ENCODE data around the gene L2HGDH. TPM values are rescaled to one million over a fixed set of nuclear protein-coding genes. Genes with fewer than 3 reads are reported as not detected.

The L2HGDH gene
- total RNA-seq, 1 experiment from 2014 or later: 24.0 TPM

DNA sequence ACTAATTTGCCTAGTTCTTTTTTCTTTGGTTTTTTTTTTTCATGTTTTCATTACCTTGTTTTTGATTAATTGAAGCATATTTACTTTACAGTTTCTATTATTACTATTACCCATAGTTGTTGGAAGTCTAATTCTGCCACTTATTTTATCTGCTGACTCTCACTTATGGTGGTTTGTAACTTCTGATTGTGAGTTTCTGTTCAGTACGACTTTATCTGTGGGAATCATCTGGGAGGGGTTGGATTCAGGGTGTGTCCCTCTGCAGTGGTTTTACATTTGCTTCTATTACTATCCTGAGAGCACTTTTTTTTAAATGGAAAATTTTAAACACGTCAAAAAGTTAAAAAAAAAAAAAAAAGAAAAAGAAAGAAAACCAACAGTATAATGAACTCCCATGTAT is 54.3 kb downstream of the L2HGDH start:
- H3K4me1 Mint-ChIP-seq: no peaks in the 10 kb centered on the region
- H3K27me3 Mint-ChIP-seq (ENCODE audit: low read depth): no peaks in the 10 kb centered on the region
- TF ChIP-seq ZNF396 (CRISPR knock-in tag; IDR thresholded peaks at IDR 0.05; ENCODE audit: borderline replicate concordance) (no peak), IRF2 (CRISPR knock-in tag; IDR thresholded peaks at IDR 0.05; ENCODE audit: borderline replicate concordance, low read depth) (no peak), SOX15 (CRISPR knock-in tag; IDR thresholded peaks at IDR 0.05) (no peak), ELF4 (CRISPR knock-in tag; IDR thresholded peaks at IDR 0.05; ENCODE audit: low read depth) (no peak), NR1H2 (CRISPR knock-in tag; IDR thresholded peaks at IDR 0.05) (no peak), TCF7 (CRISPR knock-in tag; IDR thresholded peaks at IDR 0.05; ENCODE audit: low read depth) (no peak), NR2C2 (CRISPR knock-in tag; IDR thresholded peaks at IDR 0.05) (no peak), NFE2L1 (CRISPR knock-in tag; IDR thresholded peaks at IDR 0.05) (no peak), ESRRA (CRISPR knock-in tag; IDR thresholded peaks at IDR 0.05; ENCODE audit: borderline replicate concordance) (no peak), GABPB1 (CRISPR knock-in tag; IDR thresholded peaks at IDR 0.05) (no peak), FOXK1 (CRISPR knock-in tag; IDR thresholded peaks at IDR 0.05) (no peak), HMGA2 (CRISPR knock-in tag; IDR thresholded peaks at IDR 0.05) (no peak), ETV6 (CRISPR knock-in tag; IDR thresholded peaks at IDR 0.05) (no peak), SMAD3 (CRISPR knock-in tag; IDR thresholded peaks at IDR 0.05; ENCODE audit: borderline replicate concordance) (no peak)
- TF ChIP-seq, protein P1, sequence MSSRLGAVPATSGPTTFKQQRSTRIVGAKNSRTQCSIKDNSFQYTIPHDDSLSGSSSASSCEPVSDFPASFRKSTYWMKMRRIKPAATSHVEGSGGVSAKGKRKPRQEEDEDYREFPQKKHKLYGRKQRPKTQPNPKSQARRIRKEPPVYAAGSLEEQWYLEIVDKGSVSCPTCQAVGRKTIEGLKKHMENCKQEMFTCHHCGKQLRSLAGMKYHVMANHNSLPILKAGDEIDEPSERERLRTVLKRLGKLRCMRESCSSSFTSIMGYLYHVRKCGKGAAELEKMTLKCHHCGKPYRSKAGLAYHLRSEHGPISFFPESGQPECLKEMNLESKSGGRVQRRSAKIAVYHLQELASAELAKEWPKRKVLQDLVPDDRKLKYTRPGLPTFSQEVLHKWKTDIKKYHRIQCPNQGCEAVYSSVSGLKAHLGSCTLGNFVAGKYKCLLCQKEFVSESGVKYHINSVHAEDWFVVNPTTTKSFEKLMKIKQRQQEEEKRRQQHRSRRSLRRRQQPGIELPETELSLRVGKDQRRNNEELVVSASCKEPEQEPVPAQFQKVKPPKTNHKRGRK (CRISPR knock-in tag; IDR thresholded peaks at IDR 0.05; ENCODE audit: borderline replicate concordance): no peak
- TF ChIP-seq, protein P2, sequence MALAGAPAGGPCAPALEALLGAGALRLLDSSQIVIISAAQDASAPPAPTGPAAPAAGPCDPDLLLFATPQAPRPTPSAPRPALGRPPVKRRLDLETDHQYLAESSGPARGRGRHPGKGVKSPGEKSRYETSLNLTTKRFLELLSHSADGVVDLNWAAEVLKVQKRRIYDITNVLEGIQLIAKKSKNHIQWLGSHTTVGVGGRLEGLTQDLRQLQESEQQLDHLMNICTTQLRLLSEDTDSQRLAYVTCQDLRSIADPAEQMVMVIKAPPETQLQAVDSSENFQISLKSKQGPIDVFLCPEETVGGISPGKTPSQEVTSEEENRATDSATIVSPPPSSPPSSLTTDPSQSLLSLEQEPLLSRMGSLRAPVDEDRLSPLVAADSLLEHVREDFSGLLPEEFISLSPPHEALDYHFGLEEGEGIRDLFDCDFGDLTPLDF (CRISPR knock-in tag; IDR thresholded peaks at IDR 0.05): no peak
- TF ChIP-seq, protein P3, sequence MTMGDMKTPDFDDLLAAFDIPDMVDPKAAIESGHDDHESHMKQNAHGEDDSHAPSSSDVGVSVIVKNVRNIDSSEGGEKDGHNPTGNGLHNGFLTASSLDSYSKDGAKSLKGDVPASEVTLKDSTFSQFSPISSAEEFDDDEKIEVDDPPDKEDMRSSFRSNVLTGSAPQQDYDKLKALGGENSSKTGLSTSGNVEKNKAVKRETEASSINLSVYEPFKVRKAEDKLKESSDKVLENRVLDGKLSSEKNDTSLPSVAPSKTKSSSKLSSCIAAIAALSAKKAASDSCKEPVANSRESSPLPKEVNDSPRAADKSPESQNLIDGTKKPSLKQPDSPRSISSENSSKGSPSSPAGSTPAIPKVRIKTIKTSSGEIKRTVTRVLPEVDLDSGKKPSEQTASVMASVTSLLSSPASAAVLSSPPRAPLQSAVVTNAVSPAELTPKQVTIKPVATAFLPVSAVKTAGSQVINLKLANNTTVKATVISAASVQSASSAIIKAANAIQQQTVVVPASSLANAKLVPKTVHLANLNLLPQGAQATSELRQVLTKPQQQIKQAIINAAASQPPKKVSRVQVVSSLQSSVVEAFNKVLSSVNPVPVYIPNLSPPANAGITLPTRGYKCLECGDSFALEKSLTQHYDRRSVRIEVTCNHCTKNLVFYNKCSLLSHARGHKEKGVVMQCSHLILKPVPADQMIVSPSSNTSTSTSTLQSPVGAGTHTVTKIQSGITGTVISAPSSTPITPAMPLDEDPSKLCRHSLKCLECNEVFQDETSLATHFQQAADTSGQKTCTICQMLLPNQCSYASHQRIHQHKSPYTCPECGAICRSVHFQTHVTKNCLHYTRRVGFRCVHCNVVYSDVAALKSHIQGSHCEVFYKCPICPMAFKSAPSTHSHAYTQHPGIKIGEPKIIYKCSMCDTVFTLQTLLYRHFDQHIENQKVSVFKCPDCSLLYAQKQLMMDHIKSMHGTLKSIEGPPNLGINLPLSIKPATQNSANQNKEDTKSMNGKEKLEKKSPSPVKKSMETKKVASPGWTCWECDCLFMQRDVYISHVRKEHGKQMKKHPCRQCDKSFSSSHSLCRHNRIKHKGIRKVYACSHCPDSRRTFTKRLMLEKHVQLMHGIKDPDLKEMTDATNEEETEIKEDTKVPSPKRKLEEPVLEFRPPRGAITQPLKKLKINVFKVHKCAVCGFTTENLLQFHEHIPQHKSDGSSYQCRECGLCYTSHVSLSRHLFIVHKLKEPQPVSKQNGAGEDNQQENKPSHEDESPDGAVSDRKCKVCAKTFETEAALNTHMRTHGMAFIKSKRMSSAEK (CRISPR knock-in tag; IDR thresholded peaks at IDR 0.05; ENCODE audit: borderline replicate concordance): no peak
- TF ChIP-seq, protein P4, sequence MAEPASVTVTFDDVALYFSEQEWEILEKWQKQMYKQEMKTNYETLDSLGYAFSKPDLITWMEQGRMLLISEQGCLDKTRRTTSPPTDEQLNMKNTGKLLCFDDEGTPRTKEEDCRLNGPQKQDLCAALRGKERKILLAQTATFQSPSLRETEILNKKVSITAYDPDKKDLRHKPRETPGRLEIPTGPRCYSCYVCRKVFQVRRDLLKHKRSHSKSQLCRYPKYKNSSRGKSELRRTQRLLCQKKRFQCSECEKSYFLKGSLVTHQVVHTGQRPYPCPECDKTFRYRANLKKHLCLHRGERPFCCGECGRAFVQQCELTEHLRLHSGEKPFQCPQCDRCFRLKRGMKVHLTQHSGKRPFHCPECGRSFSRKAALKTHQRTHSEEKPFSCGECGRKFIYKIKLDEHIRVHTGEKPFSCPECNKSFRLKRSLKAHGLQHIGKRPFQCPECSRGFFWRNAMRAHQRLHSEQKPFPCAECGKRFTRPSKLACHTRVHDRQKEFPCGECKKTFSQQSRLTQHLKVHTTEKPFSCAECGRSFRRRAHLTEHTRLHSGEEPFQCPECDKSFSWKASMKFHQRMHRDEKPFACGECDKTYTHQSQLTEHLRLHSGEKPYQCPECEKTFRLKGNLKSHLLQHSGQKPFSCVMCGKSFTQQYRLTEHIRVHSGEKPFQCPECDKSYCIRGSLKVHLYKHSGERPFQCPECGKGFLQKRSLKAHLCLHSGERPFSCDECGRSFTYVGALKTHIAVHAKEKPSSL (CRISPR knock-in tag; conservative IDR thresholded peaks at IDR 0.05): no peak
- TF ChIP-seq, protein P5, sequence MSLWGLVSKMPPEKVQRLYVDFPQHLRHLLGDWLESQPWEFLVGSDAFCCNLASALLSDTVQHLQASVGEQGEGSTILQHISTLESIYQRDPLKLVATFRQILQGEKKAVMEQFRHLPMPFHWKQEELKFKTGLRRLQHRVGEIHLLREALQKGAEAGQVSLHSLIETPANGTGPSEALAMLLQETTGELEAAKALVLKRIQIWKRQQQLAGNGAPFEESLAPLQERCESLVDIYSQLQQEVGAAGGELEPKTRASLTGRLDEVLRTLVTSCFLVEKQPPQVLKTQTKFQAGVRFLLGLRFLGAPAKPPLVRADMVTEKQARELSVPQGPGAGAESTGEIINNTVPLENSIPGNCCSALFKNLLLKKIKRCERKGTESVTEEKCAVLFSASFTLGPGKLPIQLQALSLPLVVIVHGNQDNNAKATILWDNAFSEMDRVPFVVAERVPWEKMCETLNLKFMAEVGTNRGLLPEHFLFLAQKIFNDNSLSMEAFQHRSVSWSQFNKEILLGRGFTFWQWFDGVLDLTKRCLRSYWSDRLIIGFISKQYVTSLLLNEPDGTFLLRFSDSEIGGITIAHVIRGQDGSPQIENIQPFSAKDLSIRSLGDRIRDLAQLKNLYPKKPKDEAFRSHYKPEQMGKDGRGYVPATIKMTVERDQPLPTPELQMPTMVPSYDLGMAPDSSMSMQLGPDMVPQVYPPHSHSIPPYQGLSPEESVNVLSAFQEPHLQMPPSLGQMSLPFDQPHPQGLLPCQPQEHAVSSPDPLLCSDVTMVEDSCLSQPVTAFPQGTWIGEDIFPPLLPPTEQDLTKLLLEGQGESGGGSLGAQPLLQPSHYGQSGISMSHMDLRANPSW (CRISPR knock-in tag; conservative IDR thresholded peaks at IDR 0.05; ENCODE audit: low read depth): no peak
- TF ChIP-seq, protein P6, sequence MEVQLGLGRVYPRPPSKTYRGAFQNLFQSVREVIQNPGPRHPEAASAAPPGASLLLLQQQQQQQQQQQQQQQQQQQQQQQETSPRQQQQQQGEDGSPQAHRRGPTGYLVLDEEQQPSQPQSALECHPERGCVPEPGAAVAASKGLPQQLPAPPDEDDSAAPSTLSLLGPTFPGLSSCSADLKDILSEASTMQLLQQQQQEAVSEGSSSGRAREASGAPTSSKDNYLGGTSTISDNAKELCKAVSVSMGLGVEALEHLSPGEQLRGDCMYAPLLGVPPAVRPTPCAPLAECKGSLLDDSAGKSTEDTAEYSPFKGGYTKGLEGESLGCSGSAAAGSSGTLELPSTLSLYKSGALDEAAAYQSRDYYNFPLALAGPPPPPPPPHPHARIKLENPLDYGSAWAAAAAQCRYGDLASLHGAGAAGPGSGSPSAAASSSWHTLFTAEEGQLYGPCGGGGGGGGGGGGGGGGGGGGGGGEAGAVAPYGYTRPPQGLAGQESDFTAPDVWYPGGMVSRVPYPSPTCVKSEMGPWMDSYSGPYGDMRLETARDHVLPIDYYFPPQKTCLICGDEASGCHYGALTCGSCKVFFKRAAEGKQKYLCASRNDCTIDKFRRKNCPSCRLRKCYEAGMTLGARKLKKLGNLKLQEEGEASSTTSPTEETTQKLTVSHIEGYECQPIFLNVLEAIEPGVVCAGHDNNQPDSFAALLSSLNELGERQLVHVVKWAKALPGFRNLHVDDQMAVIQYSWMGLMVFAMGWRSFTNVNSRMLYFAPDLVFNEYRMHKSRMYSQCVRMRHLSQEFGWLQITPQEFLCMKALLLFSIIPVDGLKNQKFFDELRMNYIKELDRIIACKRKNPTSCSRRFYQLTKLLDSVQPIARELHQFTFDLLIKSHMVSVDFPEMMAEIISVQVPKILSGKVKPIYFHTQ (CRISPR knock-in tag; IDR thresholded peaks at IDR 0.05): no peak
- POLR2A ChIA-PET: no interaction called here
- H3K9me3 Mint-ChIP-seq: peaks cover 8% of the 10 kb centered on the region
- peaks cover 12% of the 10 kb centered on the region for H3K36me3 Mint-ChIP-seq
- ATAC-seq (no peak), DNase-seq (ENCODE audit: low spot score) (no peak)
- CTCF ChIA-PET: no interaction called here
- no peak overlapping the region for H3K27ac Mint-ChIP-seq
- no peak overlapping the region for H3K4me3 Mint-ChIP-seq

All from WTC11 (cell line).